PFSK-1 (cell line): ENCODE measurements around the gene KMT2E.

Experiments
- POLR2AphosphoS5 ChIP-seq: IDR thresholded peaks from 2 replicates; pipeline ENCODE4 v1.6.1; 2012; ENCODE audit warnings: low read depth, mild to moderate bottlenecking, control low read depth, low read length, moderate library complexity
- SIN3A ChIP-seq: IDR thresholded peaks from 2 replicates; pipeline ENCODE4 v1.6.1; 2012; ENCODE audit warnings: mild to moderate bottlenecking, low read length, moderate library complexity, borderline replicate concordance; ENCODE audit not compliant: insufficient read depth

GRCh38 chr7:105105579-105105978 is 91.6 kb downstream of the KMT2E start:
- TF ChIP-seq SIN3A (no peak), POLR2AphosphoS5 (no peak)
